GM21447 (cell line): ENCODE results near the gene LITAF.

Experiments used
- ATAC-seq: cut with Tn5 transposase; IDR thresholded peaks from one replicate; pipeline ENCODE4 v1.9.1; 2021; ENCODE audit not compliant: unreplicated experiment

The LITAF gene

GRCh38 chr16:11554053-11554452, 32.7 kb downstream of the LITAF start:
- ATAC-seq = no peak

- no peak for ATAC-seq
These were observed 33.3 kb downstream of the LITAF start for GRCh38 chr16:11553371-11553770.

GRCh38 chr16:11552440-11552839, 34.3 kb downstream of the LITAF start:
- no peak for ATAC-seq

GRCh38 chr16:11551842-11552241, 34.9 kb downstream of the LITAF start:
- ATAC-seq = no peak

GRCh38 chr16:11550791-11551498, 35.8 kb downstream of the LITAF start:
- ATAC-seq = no peak

GRCh38 chr16:11547118-11547916, 39.4 kb downstream of the LITAF start:
- no peak for ATAC-seq

- no peak for ATAC-seq
These were observed 40.1 kb downstream of the LITAF start for GRCh38 chr16:11546608-11547061.

GRCh38 chr16:11543661-11544393, 42.9 kb downstream of the LITAF start:
- no peak for ATAC-seq

- ATAC-seq = no peak
These were observed 44.5 kb downstream of the LITAF start for GRCh38 chr16:11542069-11542744.

GRCh38 chr16:11539641-11540050, 47.1 kb downstream of the LITAF start:
- ATAC-seq = no peak

- ATAC-seq = no peak
These were observed 47.8 kb downstream of the LITAF start for GRCh38 chr16:11538880-11539279.

- no peak for ATAC-seq
These were observed 50.4 kb downstream of the LITAF start for GRCh38 chr16:11536104-11536866.

GRCh38 chr16:11535494-11535893, 51.2 kb downstream of the LITAF start:
- no peak for ATAC-seq

- ATAC-seq = no peak
These were observed 52.5 kb downstream of the LITAF start for GRCh38 chr16:11534262-11534661.

- no peak for ATAC-seq
These were observed 53.1 kb downstream of the LITAF start for GRCh38 chr16:11533588-11533987.

GRCh38 chr16:11530171-11530940, 56.4 kb downstream of the LITAF start:
- ATAC-seq = no peak

- ATAC-seq = no peak
These were observed 57.4 kb downstream of the LITAF start for GRCh38 chr16:11529285-11529684.

- no peak for ATAC-seq
These were observed 58.7 kb downstream of the LITAF start for GRCh38 chr16:11528053-11528452.

GRCh38 chr16:11526655-11527350, 59.9 kb downstream of the LITAF start:
- no peak for ATAC-seq
